ENCODE data around the gene USP34.
"Not testable (repeated sequence)": the region's sequence is repeated elsewhere in the genome, so short reads cannot be mapped to it uniquely, and the experiment has no call there.

The USP34 gene

DNA sequence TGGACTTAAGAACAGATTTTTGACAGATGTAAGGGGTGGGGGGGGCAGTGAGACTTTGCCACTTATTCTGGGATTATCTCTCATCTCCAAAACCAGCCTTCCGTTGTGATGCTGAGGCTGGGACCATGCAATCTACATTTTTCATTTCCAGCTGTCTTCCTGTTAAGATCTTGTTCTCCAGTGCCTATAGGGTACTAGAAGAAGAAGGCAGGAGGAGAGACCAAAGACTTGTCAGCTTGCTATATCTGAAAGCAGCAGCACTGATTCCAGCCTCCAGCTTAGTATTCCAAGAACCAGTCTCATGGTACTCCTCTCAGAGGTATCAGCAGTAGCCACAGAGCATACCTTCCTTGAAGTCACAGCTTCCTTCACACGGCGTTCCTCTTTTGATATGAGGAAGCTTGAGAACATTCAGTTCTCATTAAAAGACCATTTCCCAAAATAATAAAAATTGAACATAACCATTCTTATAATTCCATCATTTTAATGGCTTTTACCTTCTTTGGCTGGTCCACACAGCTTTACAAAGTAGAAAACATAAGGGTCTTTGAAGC is 49.8 kb downstream of the USP34 start:
- no peak for DNase-seq

DNA sequence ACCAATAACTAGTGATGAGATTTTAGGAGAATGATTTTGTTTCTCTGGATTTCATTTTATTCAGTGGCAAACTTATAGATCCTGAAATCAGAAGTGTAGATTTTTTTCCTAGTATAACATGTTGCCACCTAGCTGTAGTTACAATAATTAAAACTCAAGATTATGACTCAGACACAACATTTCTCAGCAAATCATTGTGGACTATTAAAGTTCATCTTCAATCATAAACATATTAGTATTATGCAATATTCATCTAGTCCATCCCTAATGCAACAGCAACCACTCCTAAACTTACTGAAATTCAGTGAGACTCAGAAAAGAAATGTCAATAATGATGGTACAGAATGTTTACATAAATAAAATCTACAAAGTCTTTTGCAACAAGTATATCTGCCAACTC is 51.3 kb downstream of the USP34 start:
- no peak for DNase-seq

GRCh38 chr2:61419129-61419528 is 51.8 kb downstream of the USP34 start:
- DNase-seq, result no peak

- no peak for DNase-seq
Observed at GRCh38 chr2:61416871-61417645, 53.8 kb downstream of the USP34 start.

GRCh38 chr2:61415265-61415664 is 55.6 kb downstream of the USP34 start:
- DNase-seq, result no peak

- DNase-seq, result no peak
Observed at GRCh38 chr2:61414674-61415073, 56.2 kb downstream of the USP34 start.

- no peak for DNase-seq
Observed at GRCh38 chr2:61411109-61411508, 59.8 kb downstream of the USP34 start.

- DNase-seq, result no peak
Observed at GRCh38 chr2:61410185-61410584, 60.7 kb downstream of the USP34 start.

DNA sequence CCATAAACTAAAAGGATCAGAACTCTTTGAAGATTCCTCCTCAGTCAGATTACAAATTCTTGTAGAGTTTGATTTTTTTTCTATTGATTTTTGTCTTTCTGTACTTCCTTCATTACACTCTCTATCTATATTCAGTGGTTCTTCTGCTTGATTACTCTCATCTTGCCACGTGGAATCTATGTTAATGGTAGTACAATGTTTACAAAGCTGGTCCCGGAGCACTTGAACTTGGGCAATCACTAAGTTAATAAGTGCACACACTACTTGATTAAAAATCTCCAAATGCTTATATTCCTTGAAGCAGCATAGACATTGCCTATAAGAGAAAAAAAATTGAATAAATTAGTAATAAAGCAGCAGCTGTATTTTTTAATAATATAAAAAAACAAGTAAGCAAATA is 65.1 kb downstream of the USP34 start:
- no peak for DNase-seq

GRCh38 chr2:61404438-61404837 is 66.4 kb downstream of the USP34 start:
- no peak for DNase-seq

DNA sequence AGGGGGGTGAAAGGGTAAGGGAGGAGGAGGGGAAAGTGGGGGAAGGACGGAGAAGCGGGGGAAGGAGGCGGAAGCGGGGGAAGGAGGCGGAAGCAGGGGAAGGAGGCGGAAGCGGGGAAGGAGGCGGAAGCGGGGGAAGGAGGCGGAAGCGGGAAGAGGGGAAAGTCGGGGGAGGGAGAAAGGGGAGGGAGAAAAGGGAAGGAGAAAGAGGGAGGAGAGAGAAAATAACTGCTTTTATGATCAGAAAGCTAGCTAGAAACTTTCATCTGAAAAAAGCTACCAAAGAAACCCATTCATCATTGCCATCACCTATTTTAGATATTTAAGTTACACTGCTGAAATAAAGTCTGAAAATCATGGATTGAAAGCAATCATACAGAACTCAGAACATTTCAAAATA is 72.5 kb downstream of the USP34 start:
- no peak for DNase-seq

- no peak for DNase-seq
Observed at GRCh38 chr2:61396005-61396404, 74.9 kb downstream of the USP34 start.

- not testable (repeated sequence) for DNase-seq
Observed at GRCh38 chr2:61387588-61387987, 83.3 kb downstream of the USP34 start.

GRCh38 chr2:61380882-61381197 is 90.0 kb downstream of the USP34 start:
- DNase-seq, result not testable (repeated sequence)

DNA sequence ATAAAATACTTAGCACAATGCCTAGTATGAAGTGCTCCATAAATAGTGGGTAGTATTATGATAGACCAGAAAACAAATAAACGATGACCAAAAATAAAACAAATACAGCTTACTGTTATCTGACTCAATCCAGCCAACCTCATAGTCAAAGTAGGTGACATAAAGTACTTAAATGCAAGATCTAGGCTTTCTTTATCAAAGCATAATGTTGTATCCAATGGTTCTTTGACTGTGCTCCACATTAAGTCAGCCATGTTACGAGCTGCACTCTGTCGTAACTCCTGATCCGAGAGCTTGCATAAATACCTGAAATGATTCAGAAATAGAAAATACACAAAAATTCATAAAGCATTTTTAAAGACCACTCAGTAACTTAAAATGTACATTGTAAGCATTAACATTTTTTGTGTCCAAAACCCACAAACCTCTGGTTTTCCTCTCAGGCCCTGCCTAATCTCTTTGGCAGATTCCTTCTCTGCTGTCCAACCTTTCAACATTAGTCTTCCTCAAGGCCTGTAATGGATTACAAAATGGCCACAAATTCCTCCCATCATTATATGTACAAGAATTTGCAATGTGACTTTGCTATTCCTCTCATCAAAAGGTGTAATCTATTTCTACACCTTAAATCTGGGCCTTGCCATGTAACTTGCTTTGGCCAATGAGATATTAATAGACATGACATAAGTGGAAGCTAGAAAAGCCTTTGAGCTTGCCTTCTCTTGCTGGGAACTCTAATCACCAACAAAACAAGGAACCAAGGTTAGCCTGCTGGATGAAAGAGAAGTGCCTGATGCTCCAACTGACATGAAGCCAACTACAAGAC is 90.6 kb downstream of the USP34 start:
- DNase-seq, result no peak

- no peak for DNase-seq
Observed at GRCh38 chr2:61379521-61379920, 91.4 kb downstream of the USP34 start.

DNA sequence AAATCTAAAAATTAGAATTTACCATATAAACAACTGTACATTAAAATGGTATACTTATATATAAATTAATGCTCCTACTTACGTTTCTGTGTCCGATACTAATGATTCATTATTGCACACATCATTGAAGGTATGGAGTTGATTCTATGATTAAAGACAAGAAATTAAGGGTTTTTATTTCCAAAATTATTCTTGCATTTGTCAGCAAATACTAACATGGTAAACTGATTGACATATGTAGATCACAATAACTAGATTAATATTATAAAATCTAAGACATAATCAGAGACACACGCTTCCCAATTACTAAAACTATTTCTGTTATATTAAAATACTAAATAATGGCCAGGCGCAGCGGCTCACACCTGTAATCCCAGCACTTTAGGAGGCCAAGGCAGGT is 92.6 kb downstream of the USP34 start:
- DNase-seq, result no peak

- DNase-seq, result no peak
Observed at GRCh38 chr2:61377046-61377445, 93.8 kb downstream of the USP34 start.

GRCh38 chr2:61376211-61376610 is 94.7 kb downstream of the USP34 start:
- no peak for DNase-seq

DNA sequence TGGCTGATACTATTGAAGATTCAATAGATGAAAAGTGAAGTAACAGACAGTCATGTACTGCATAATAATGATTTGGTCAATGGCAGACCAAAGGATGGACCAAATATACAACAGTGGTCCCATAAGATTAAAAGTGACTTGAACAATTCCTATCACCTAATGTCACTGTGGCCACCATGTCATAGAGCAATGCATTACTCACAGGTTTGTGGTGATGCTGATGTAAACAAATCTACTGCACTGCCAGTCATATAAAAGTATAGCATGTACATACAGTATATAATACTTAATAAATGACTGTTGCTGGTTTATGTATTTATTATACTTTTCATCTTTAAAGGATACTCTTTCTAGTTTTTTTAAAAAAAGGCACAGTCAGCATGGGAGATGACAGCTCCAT is 99.9 kb downstream of the USP34 start:
- no peak for DNase-seq

DNA sequence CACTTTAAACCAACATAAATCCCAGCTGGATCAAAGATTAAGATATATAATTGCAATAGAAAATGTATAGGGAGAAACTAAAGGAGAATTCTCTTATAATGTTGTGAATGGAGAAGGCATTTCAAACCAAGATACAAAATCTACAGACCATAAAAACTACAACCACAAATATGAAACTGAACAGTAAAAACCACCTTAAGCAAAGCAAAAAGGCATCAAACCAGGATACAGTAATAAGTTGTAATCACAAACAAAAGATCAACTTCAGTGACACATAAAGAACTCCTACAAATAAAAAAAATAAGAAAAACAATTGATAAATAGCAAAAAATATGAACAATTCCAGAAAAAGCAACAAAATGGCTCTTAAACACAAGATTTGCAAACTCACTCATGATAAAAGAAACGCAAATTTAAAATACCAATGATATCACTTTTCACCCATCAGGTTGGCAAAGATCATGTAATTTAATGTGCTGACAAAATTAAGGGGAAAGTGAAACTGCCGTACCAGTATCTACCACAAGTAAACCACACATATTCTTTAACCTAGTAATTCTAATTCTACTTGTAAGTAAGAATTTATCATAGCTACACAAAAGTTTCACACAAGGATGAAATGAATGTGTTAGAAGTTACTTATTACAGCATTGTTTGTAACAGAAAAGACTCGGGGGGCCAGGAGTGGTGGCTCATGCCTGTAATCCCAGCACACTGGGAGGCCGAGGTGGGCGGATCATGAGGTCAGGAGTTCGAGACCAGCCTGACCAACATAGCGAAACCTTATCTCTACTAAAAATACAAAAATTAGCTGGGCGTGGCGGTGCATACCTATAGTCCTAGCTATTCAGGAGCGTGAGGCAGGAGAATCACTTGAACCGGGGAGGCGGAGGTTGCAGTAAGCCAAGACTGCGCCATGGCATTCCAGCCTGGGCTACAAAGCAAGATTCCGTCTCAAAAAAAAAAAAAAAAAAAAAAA is 101.9 kb downstream of the USP34 start:
- DNase-seq, result no peak

- DNase-seq, result no peak
Observed at GRCh38 chr2:61367177-61367576, 103.7 kb downstream of the USP34 start.

- DNase-seq, result no peak
Observed at GRCh38 chr2:61363580-61363979, 107.3 kb downstream of the USP34 start.
